Heart left ventricle (tissue), 16 donors: Measurements from ENCODE around the gene HUS1B. TPM values are rescaled to one million over a fixed set of nuclear protein-coding genes. Genes with fewer than 3 reads are reported as not detected.
A peak's percentile ranks its signal among the peaks of the same experiment; 100 is the strongest.
"Not testable (repeated sequence)": the region's sequence is repeated elsewhere in the genome, so short reads cannot be mapped to it uniquely, and the experiment has no call there.

Source experiments
- ATAC-seq, 4 donors: fragments of 200-7000 bp; cut with Tn5 transposase; one replicate each; pipeline ENCODE4 v1.9.1; 2020 to 2022; ENCODE audit warnings: moderate library complexity in 4 of 4, mild to moderate bottlenecking in 3 of 4, moderate number of reproducible peaks in 1 of 4
- DNase-seq, 5 donors: peaks; one replicate each; pipeline ENCODE4 v3.0.0-alpha.2; 2020
- H3K27ac ChIP-seq, 12 donors: fragments of 200-600 bp; sonication (generic) in 4 of 12; one replicate each; pipeline versions ENCODE4 v1.5.0 to v1.8.0; 2016 to 2022; ENCODE audit warnings: mild to moderate bottlenecking in 2 of 12
- H3K27me3 ChIP-seq, 9 donors: fragments of 200-600 bp; sonication (generic) in 2 of 9; one replicate each; pipeline versions ENCODE4 v1.5.1 to v1.8.0; 2016 to 2022; ENCODE audit warnings: mild to moderate bottlenecking in 3 of 9
- H3K36me3 ChIP-seq, 9 donors: fragments of 200-600 bp; sonication (generic) in 2 of 9; one replicate each; pipeline versions ENCODE4 v1.5.0 to v1.8.0; 2018 to 2022; ENCODE audit warnings: mild to moderate bottlenecking in 2 of 9
- H3K4me1 ChIP-seq, 12 donors: fragments of 200-600 bp; sonication (generic) in 4 of 12; one replicate each; pipeline versions ENCODE4 v1.5.0 to v1.8.0; 2016 to 2022; ENCODE audit warnings: mild to moderate bottlenecking in 3 of 12
- H3K4me3 ChIP-seq, 12 donors: fragments of 200-600 bp; sonication (generic) in 4 of 12; one replicate each; pipeline versions ENCODE4 v1.5.0 to v1.8.0; 2017 to 2022; ENCODE audit warnings: mild to moderate bottlenecking in 9 of 12, moderate library complexity in 4 of 12
- H3K9me3 ChIP-seq, 12 donors: fragments of 200-600 bp; sonication (generic) in 4 of 12; one replicate each; pipeline versions ENCODE4 v1.5.0 to v1.8.0; 2016 to 2022; ENCODE audit warnings: mild to moderate bottlenecking in 1 of 12
- CTCF ChIP-seq, 12 donors: fragments of 200-600 bp; sonication (generic) in 4 of 12; IDR thresholded peaks; one replicate each; pipeline versions ENCODE4 v1.5.0 to v1.8.0; 2018 to 2022; ENCODE audit warnings: antibody characterized with exemption in 12 of 12, mild to moderate bottlenecking in 5 of 12
- POLR2A ChIP-seq, 2 donors: fragments of 450-650 bp; IDR thresholded peaks; one replicate each; pipeline ENCODE4 v1.6.1; 2017; ENCODE audit warnings: antibody characterized with exemption in 2 of 2, mild to moderate bottlenecking in 2 of 2, moderate library complexity in 2 of 2
- WGBS, 4 donors: extraction: QIAGEN DNeasy Blood & Tissue Kit in 2 of 4; methylation state at CpG; one replicate each; pipeline versions ENCODE4 v1.1.5 to v1.1.7; 2013 to 2018; 5-methylcytosine and 5-hydroxymethylcytosine counted together
- intact Hi-C, 10 donors: fragments of 100-400 bp; cut with DNase I; formaldehyde crosslinking; loops; one replicate each; pipeline versions ENCODE4 v1.11.1 to v1.14.2; 2022
- polyA plus RNA-seq, 2 donors: library from polyadenylated mRNA; stranded (reverse); fragments of 200-250 nt; gene quantifications; one replicate each; pipeline ENCODE4 v1.2.3, GENCODE V29; 2013
- total RNA-seq, 9 donors: library from RNA; depleted of rRNA in 2 of 9; stranded (reverse); fragments of >200 nt in 2 of 9; fragmentation: NEBNext Ultra II Directional in 3 of 9; extraction: Animal tissue kit (Norgen Biotek cat#: 25700) in 3 of 9; gene quantifications; one replicate each; pipeline versions ENCODE4 v1.1.0 to v1.2.4, GENCODE V29; 2016 to 2023
- donor health status: ischemic (EF 13 %, LVEDD 7.1; RV severe dilation, severe dysfunction).
- donor health status: healthy with polysubstance abuse.
- donor health status: DM: no; HTN: yes; CAD: no.
- donor health status: DM: no; HTN: no; CAD: no.
- donor health status: ischemic (EF 25% LVEDD 6.9; RV normal size, moderate dysfunction).
- donor health status: ischemic (EF 25% LVEDD 5.7; RV mildly dilated, moderate dysfunction).
- donor health status: healthy.
- donor health status: DM: yes; HTN: yes; CAD: no.
- donor health status: ischemic (EF 35%, LVEDD 5.7; RV mildly dilated, moderate dysfunction).
- donor health status: nonischemic (EF 11% LVEDD 7.7; RV severe dilation, severe dysfunction).
- donor health status: DM: yes; HTN: yes; CAD: no.
- donor health status: PGD.
- donor health status: ischemic (EF 29% LVEDD 5.4; RV normal size, mild dysfunction).
- donor health status: nonischemic (EF 23%, LVEDD 6.1; RV moderate dilation, normal function).

Gene HUS1B
- total and polyA plus RNA-seq, 11 donors = 0.19 to 0.80 (median 0.39) TPM; not detected in 6

DNA sequence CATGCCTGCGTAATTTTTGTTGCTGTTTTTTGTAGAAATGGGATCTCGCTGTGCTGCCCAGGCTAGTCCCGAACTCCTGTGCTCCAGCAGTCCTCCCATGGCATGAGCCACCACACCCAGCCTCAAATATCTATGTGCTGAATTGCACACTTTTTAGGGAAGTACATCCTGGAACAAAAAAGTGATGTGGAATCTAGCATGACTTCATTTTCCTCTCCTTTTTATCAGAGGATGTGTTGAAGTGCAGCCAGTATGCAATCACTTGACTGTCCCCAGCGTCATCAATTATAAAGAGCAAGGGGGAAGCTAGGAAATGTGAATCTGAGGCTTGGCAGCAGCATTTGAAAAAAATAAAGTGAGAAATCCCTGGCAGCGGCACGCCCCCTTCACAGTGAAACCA is 42.4 kb upstream of the HUS1B start:
- WGBS, 4 donors = 52 to 67% (median 59%) methylated on average over 6 of the region's 6 CpGs
- intact Hi-C loops = no loop called here
- ATAC-seq = peak in 1 of 4 donors; percentile 82
- Histone ChIP-seq H3K27ac (no peak overlapping the region), H3K27me3 (peaks cover 0 to 5% (median 0%) of the 10 kb centered on the region in 9 donors), H3K4me3 (no peak overlapping the region), H3K9me3 (no peaks in the 10 kb centered on the region), H3K4me1 (no peaks in the 10 kb centered on the region), H3K36me3 (no peaks in the 10 kb centered on the region)
- TF ChIP-seq CTCF (IDR thresholded peaks at IDR 0.05) = no peak
- TF ChIP-seq POLR2A (IDR thresholded peaks at IDR 0.05) = no peak
- no peak for DNase-seq

DNA sequence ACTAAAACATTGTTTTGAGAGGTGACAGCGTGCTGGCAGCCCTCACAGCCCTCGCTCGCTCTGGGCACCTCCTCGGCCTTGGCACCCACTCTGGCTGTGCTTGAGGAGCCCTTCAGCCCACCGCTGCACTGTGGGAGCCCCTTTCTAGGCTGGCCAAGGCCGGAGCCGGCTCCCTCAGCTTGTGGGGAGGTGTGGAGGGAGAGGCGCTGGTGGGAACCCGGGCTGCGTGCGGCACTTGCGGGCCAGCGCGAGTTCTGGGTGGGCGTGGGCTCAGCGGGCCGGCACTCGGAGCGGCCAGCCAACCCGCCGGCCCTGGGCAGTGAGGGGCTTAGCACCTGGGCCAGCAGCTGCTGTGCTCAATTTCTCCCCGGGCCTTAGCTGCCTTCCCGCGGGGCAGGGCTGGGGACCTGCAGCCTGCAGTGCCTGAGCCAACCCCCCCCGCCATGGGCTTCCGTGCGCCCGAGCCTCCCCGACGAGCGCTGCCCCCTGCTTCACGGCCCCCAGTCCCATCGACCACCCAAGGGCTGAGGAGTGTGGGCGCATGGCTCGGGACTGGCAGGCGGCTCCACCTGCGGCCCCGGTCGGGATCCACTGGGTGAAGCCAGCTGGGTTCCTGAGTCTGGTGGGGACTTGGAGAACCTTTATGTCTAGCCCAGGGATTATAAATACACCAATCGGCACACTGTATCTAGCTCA is 37.7 kb upstream of the HUS1B start:
- peaks cover 0 to 21% (median 15%) of the 10 kb centered on the region in 12 donors for H3K4me1 ChIP-seq
- not testable (repeated sequence) for H3K36me3 ChIP-seq, H3K4me3 ChIP-seq, H3K27ac ChIP-seq, DNase-seq, H3K27me3 ChIP-seq, H3K9me3 ChIP-seq, ATAC-seq
- 94 to 98% (median 97%) methylated on average over 21 to 40 of the region's 40 CpGs for WGBS, 4 donors
- intact Hi-C loops = loop anchor here in 1 of 10 donors (5.0 kb wide), 1 partner anchor 72 kb away; no protein-coding TSS in a partner anchor

- H3K4me3 ChIP-seq = peak overlapping the region in 9 of 12 donors; percentile 61 to 99 (median 86)
- H3K9me3 ChIP-seq = no peaks in the 10 kb centered on the region
- ATAC-seq (no peak), DNase-seq (no peak)
- intact Hi-C loops = loop anchor here in 1 of 10 donors (5.0 kb wide), 1 partner anchor 71 kb away; no protein-coding TSS in a partner anchor
- H3K27me3 ChIP-seq = no peaks in the 10 kb centered on the region
- peaks cover 0 to 22% (median 15%) of the 10 kb centered on the region in 12 donors for H3K4me1 ChIP-seq
- peak overlapping the region in 1 of 12 donors; percentile 73 for H3K27ac ChIP-seq
- H3K36me3 ChIP-seq = peaks cover 0 to 11% (median 0%) of the 10 kb centered on the region in 9 donors
- WGBS, 4 donors = 89 to 95% (median 92%) methylated on average over 8 to 12 of the region's 12 CpGs
- TF ChIP-seq CTCF (IDR thresholded peaks at IDR 0.05) (no peak), POLR2A (IDR thresholded peaks at IDR 0.05) (no peak)
Observed at GRCh38 chr6:693723-694009, 36.8 kb upstream of the HUS1B start.

DNA sequence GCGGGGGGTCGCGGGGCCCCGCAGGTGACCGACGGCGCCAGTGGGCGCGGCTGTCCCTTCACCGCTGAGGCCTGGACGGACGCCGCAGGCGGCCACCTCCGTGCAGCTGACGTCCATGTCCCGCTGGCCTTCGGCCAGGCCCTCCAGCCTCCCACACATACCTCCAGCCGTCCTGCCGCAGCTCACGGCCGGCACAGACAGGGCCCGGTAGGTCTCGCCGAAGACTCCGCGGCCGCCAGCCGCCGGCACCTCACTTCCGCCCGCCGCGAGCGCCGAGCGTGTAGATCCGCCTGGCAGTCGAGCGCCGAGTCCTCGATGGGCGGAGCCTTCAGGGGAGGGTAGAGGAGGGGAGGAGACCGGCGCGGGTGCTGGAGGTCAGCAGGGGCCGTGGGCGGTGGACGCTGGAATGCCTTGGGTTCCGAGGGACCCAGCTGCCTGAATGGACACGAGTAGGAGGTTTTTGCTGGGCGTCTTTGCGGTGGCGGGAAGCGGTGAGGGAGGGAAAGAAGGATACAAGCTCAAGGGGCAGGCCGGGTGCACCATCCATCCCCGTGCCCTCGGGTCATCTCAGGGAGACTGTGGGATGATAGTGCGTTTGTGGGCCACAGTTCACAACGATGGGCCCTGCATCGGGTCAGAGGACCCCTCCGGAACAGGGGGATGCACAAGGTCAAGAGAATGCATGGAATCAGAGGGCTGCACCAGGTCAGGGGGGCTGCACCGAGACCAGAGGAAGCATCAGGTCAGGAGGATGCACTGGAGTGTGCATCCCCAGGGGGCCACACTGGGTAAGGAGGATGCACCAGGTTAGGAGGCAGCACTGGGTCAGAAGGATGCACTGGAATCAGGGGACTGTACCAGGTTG is 36.2 kb upstream of the HUS1B start, which contains the start of gene EXOC2:
TSS of gene EXOC2 (minus strand) at position 282 of the 865 bp plus-strand sequence. CDS start 55,321 bp downstream, outside the sequence.
- intact Hi-C loops = loop anchor here in 1 of 10 donors (5.0 kb wide), 1 partner anchor 71 kb away; no protein-coding TSS in a partner anchor
- DNase-seq (peak; percentile 84 to 94 (median 91)), ATAC-seq (peak; percentile 85 to 98 (median 96))
- H3K27ac ChIP-seq = peak within 1 kb of the TSS in 11 of 12 donors; percentile 64 to 91 (median 80)
- peaks cover 0 to 22% (median 15%) of the 10 kb centered on the region in 12 donors for H3K4me1 ChIP-seq
- peak within 1 kb of the TSS; percentile 61 to 100 (median 86) for H3K4me3 ChIP-seq
- WGBS, 4 donors = 1 to 4% (median 2%) methylated on average over 16 to 63 of the region's 63 CpGs
- peaks cover 0 to 17% (median 0%) of the 10 kb centered on the region in 9 donors for H3K36me3 ChIP-seq
- H3K9me3 ChIP-seq = no peaks in the 10 kb centered on the region
- TF ChIP-seq CTCF (IDR thresholded peaks at IDR 0.05) (no peak), POLR2A (IDR thresholded peaks at IDR 0.05) (peak in 1 of 2 donors; percentile 63)
- H3K27me3 ChIP-seq = no peaks in the 10 kb centered on the region
